GM12878 (cell line): ENCODE data around the gene MUTYH. TPM values are rescaled to one million over a fixed set of nuclear protein-coding genes. Genes with fewer than 3 reads are reported as not detected.

ENCODE experiments used
- ATAC-seq: fragments of 200-7000 bp; cut with Tn5 transposase; 3 replicates; pipeline ENCODE4 v1.9.1; 2020; ENCODE audit warnings: mild to moderate bottlenecking, moderate library complexity
- BruUV-seq: library from RNA; stranded (reverse); fragments of 400-500 nt; replicated peaks from 2 replicates; lab custom pipeline; 2021; lab: Mats Ljungman, UMichigan
- CTCF ChIA-PET: fragments of 300-600 bp; sonication (Branson Sonifier 250); formaldehyde crosslinking; extraction: SDS; loops from one replicate; lab custom pipeline; 2021; ENCODE audit warnings: inconsistent platforms; lab: Yijun Ruan, JAX
- POLR2A ChIA-PET: fragments of 350-600 bp; formaldehyde crosslinking; extraction: SDS; loops from one replicate; lab custom pipeline; 2021; ENCODE audit warnings: inconsistent platforms; lab: Charles Lee
- RAD21 ChIA-PET: fragments of 300-600 bp; sonication (Branson Sonifier 250); formaldehyde crosslinking; loops from one replicate; lab custom pipeline; 2023; ENCODE audit warnings: antibody characterized with exemption; ENCODE audit not compliant: unreplicated experiment; lab: Charles Lee
- SMC1A ChIA-PET: fragments of 300-600 bp; sonication (Branson Sonifier 250); formaldehyde crosslinking; loops from one replicate; lab custom pipeline; 2023; ENCODE audit not compliant: unreplicated experiment, uncharacterized antibody; lab: Charles Lee
- DNase-seq: peaks from one replicate; pipeline ENCODE4 v3.0.0-alpha.2; 2011; ENCODE audit warnings: low read depth, low spot score
- FAIRE-seq: peaks from 3 replicates; lab custom pipeline; 2011; peaks lifted over from hg19 to GRCh38; lab: Jason Lieb, UNC
- H2AFZ ChIP-seq: 2 replicates; pipeline ENCODE4 v1.6.0; 2011; ENCODE audit warnings: low read depth, low read length, control low read depth; ENCODE audit not compliant: control insufficient read depth
- H3K27ac ChIP-seq: 2 replicates; pipeline ENCODE4 v1.5.1; 2011; ENCODE audit warnings: control low read depth; ENCODE audit not compliant: control insufficient read depth, insufficient read depth
- H3K27me3 ChIP-seq, 2 experiments: replicated peaks in 1 of 2; 2 replicates each; pipeline versions ENCODE4 v1.6.0 to v1.6.1; 2011; ENCODE audit warnings: low read length in 1 of 2; ENCODE audit not compliant: control insufficient read depth in 2 of 2, insufficient read depth in 2 of 2
- H3K36me3 ChIP-seq, 2 experiments: 2 replicates each; pipeline ENCODE4 v1.5.1; 2011; ENCODE audit warnings: low read length in 1 of 2; ENCODE audit not compliant: control insufficient read depth in 2 of 2, insufficient read depth in 2 of 2
- H3K4me1 ChIP-seq: 2 replicates; pipeline ENCODE4 v1.6.1; 2011; ENCODE audit warnings: mild to moderate bottlenecking, low read length, moderate library complexity, mixed read lengths; ENCODE audit not compliant: control insufficient read depth, insufficient read depth
- H3K4me2 ChIP-seq: 2 replicates; pipeline ENCODE4 v1.6.0; 2011; ENCODE audit warnings: control low read depth; ENCODE audit not compliant: control insufficient read depth, insufficient read depth
- H3K4me3 ChIP-seq: fragments of 200-600 bp; sonication (generic); 2 replicates; pipeline ENCODE4 v1.5.1; 2016
- H3K79me2 ChIP-seq: 2 replicates; pipeline ENCODE4 v1.6.0; 2011; ENCODE audit warnings: low read length; ENCODE audit not compliant: control insufficient read depth, insufficient read depth
- H3K9ac ChIP-seq: 2 replicates; pipeline ENCODE4 v1.8.0; 2011; ENCODE audit warnings: low read length, control low read depth, mixed read lengths; ENCODE audit not compliant: control insufficient read depth, insufficient read depth
- H3K9me3 ChIP-seq: replicated peaks from 3 replicates; pipeline ENCODE4 v1.5.1; 2011; ENCODE audit warnings: mild to moderate bottlenecking, low read length; ENCODE audit not compliant: control insufficient read depth, insufficient read depth
- H4K20me1 ChIP-seq: 2 replicates; pipeline ENCODE4 v1.6.0; 2011; ENCODE audit not compliant: control insufficient read depth, insufficient read depth
- BACH1 ChIP-seq: fragments of 450-650 bp; IDR thresholded peaks from 2 replicates; pipeline ENCODE4 v1.6.1; 2017; ENCODE audit warnings: mild to moderate bottlenecking, borderline replicate concordance
- E2F4 ChIP-seq: IDR thresholded peaks from 2 replicates; pipeline ENCODE4 v1.6.1; 2012; ENCODE audit warnings: low read depth, low read length, improper control_type of control experiment
- SMAD5 ChIP-seq: IDR thresholded peaks from 2 replicates; pipeline ENCODE4 v1.6.1; 2016; ENCODE audit warnings: antibody characterized with exemption, low read depth
- TAF1 ChIP-seq: IDR thresholded peaks from 2 replicates; pipeline ENCODE4 v1.6.1; 2011; ENCODE audit warnings: mild to moderate bottlenecking, low read depth, low read length, borderline replicate concordance
- WGBS: methylation state at CpG from one replicate; pipeline ENCODE4 v1.1.6; 2016; ENCODE audit warnings: low lambda C conversion rate; ENCODE audit not compliant: insufficient replicate concordance, insufficient coverage; ENCODE audit errors: missing lambda C conversion rate; 5-methylcytosine and 5-hydroxymethylcytosine counted together
- in situ Hi-C: fragments of 300-500 bp; cut with MboI; formaldehyde crosslinking; loops from 9 replicates; pipeline ENCODE4 v1.14.3; 2018; ENCODE audit warnings: mixed read lengths
- intact Hi-C: fragments of 100-400 bp; cut with micrococcal nuclease; formaldehyde crosslinking; loops from one replicate; pipeline ENCODE4 v1.14.2; 2022; ENCODE audit not compliant: unreplicated experiment
- polyA plus RNA-seq, 11 experiments: library from polyadenylated mRNA; depleted of rRNA in 4 of 11; unstranded in 6 of 11; stranded (reverse) in 5 of 11; fragments of >200 nt; fragmentation: Nextera tagmentation in 4 of 11; fragmentation: Illumina TruSeq in 1 of 11; extraction: Ambion mirVana in 4 of 11; extraction: Trizol in 1 of 11; gene quantifications; 1 replicate in 1 of 11; 2 replicates in 10 of 11; pipeline versions ENCODE4 v1.2.1 to v1.2.3, GENCODE V29; 2011 to 2016; ENCODE audit warnings: inconsistent platforms in 2 of 11, missing spikeins in 2 of 11, low read depth in 1 of 11
- total RNA-seq, 4 experiments: library from RNA; depleted of rRNA in 3 of 4; stranded (reverse); fragments of >200 nt in 3 of 4; fragmentation: Illumina TruSeq in 1 of 4; extraction: Trizol in 1 of 4; gene quantifications; 2 replicates each; pipeline versions ENCODE4 v1.2.1 to v1.2.3, GENCODE V29; 2013 to 2021
- TF ChIP-seq, protein P1 (sequence below), 3 experiments: IDR thresholded peaks in 2 of 3; conservative IDR thresholded peaks in 1 of 3; 2 replicates each; pipeline ENCODE4 v1.5.1; 2011; ENCODE audit warnings: low read depth in 3 of 3, low read length in 3 of 3, mild to moderate bottlenecking in 3 of 3, control low read depth in 2 of 3, moderate library complexity in 2 of 3, inconsistent platforms in 1 of 3, mixed read lengths in 1 of 3; ENCODE audit not compliant: control insufficient read depth in 2 of 3, insufficient read depth in 1 of 3; ENCODE audit errors: extremely low read depth in 1 of 3

The MUTYH gene
- total and polyA plus RNA-seq, 10 of the 15 experiments (the other 5 are each of a cell fraction or from before 2014, with no cell fraction given) = 2.5 to 42.0 (median 30.0) TPM

- BruUV-seq = no TSS peak
- Histone ChIP-seq H3K4me3 (peak overlapping the region; percentile 82), H3K9me3 (no peaks in the 10 kb centered on the region), H3K79me2 (peaks cover 22% of the 10 kb centered on the region), H3K4me2 (peak overlapping the region; percentile 64), H3K36me3 (peaks cover 0 to 8% of the 10 kb centered on the region in 2 experiments; a peak in 2 of 4 replicates), H3K9ac (peak overlapping the region; percentile 28; the same call in 1 of the 2 replicates), H4K20me1 (no peaks in the 10 kb centered on the region), H3K27me3 (no peaks in the 10 kb centered on the region), H2AFZ (no peak overlapping the region), H3K4me1 (peaks cover 16% of the 10 kb centered on the region; the same call in 1 of the 2 replicates), H3K27ac (no peak overlapping the region)
- CTCF ChIA-PET = interaction anchor here (2.7 to 5.8 kb wide), 2 partner anchors 11 to 164 kb away, joined by 21 to 42 read pairs; partner anchors contain the start of genes MUTYH, TESK2 and TOE1
- RAD21 ChIA-PET = interaction anchor here (0.6 to 1.8 kb wide), 7 partner anchors 11 to 188 kb away, joined by 3 to 10 read pairs (median 3); partner anchors contain the start of genes MUTYH and TOE1
- in situ Hi-C loops (no loop called here), intact Hi-C loops (no loop called here)
- TF ChIP-seq SMAD5 (0 out of 2 replicates have a peak, but pooled peaks have one; percentile 46), TAF1 (no peak), E2F4 (no peak), BACH1 (no peak)
- TF ChIP-seq, protein P1, sequence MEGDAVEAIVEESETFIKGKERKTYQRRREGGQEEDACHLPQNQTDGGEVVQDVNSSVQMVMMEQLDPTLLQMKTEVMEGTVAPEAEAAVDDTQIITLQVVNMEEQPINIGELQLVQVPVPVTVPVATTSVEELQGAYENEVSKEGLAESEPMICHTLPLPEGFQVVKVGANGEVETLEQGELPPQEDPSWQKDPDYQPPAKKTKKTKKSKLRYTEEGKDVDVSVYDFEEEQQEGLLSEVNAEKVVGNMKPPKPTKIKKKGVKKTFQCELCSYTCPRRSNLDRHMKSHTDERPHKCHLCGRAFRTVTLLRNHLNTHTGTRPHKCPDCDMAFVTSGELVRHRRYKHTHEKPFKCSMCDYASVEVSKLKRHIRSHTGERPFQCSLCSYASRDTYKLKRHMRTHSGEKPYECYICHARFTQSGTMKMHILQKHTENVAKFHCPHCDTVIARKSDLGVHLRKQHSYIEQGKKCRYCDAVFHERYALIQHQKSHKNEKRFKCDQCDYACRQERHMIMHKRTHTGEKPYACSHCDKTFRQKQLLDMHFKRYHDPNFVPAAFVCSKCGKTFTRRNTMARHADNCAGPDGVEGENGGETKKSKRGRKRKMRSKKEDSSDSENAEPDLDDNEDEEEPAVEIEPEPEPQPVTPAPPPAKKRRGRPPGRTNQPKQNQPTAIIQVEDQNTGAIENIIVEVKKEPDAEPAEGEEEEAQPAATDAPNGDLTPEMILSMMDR (IDR thresholded peaks at IDR 0.05 in 2 of 3, conservative IDR thresholded peaks at IDR 0.05 in 1 of 3; ENCODE audit: control insufficient read depth in 2 of 3, extremely low read depth in 1 of 3, insufficient read depth in 1 of 3, low read depth in 3 of 3, low read length in 3 of 3) = no peak
- DNase-seq = no peak
- no peak for ATAC-seq
- SMC1A ChIA-PET = interaction anchor here (0.9 to 9.2 kb wide), 4 partner anchors 12 to 28 kb away, joined by 3 to 57 read pairs (median 27); partner anchors contain the start of genes MUTYH and TOE1
- WGBS = 9% methylated on average over 5 of the region's 5 CpGs
- no peak for FAIRE-seq
- POLR2A ChIA-PET = interaction anchor here (0.6 to 5.8 kb wide), 3 partner anchors 10 to 900 kb away, joined by 4 to 45 read pairs (median 7); partner anchors contain the start of genes MUTYH and TOE1
Measured at GRCh38 chr1:45328680-45329079, 11.6 kb downstream of the MUTYH start.
